GM12865 (cell line): ENCODE measurements around the gene HMGXB4.

Experiments used
- DNase-seq: peaks from one replicate; pipeline ENCODE4 v3.0.0; 2010; ENCODE audit warnings: low read depth
- H3K4me3 ChIP-seq: 2 replicates; pipeline ENCODE4 v1.5.1; 2011; ENCODE audit warnings: mild to moderate bottlenecking, low read depth, low read length, control low read depth
- TF ChIP-seq, protein P1 (sequence below): IDR thresholded peaks from 2 replicates; pipeline ENCODE4 v1.5.1; 2011; ENCODE audit warnings: low read length, control low read depth, low read depth, inconsistent platforms; ENCODE audit not compliant: insufficient read depth; ENCODE audit errors: missing control alignments

HMGXB4 gene

DNA sequence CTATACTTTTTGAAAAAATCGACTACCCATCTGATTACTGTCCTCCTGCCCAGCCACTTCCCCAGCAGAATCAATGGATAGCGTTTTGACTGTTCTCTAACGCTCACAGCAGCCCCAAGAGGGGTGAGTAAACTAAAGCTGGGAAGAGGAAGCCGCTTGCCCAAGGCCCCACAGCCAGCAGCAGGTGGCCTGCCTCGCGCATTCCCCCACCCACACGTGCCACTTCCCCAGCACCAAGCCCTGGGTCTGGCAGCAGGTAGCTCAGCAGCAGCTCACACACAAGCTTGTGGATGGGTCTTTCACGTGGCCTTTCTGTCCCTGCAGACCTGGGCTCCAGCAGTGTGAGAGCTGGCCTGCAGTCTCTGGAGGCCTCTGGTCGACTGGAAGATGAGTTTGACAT lies 76.7 kb downstream of the HMGXB4 start:
- TF ChIP-seq, protein P1, sequence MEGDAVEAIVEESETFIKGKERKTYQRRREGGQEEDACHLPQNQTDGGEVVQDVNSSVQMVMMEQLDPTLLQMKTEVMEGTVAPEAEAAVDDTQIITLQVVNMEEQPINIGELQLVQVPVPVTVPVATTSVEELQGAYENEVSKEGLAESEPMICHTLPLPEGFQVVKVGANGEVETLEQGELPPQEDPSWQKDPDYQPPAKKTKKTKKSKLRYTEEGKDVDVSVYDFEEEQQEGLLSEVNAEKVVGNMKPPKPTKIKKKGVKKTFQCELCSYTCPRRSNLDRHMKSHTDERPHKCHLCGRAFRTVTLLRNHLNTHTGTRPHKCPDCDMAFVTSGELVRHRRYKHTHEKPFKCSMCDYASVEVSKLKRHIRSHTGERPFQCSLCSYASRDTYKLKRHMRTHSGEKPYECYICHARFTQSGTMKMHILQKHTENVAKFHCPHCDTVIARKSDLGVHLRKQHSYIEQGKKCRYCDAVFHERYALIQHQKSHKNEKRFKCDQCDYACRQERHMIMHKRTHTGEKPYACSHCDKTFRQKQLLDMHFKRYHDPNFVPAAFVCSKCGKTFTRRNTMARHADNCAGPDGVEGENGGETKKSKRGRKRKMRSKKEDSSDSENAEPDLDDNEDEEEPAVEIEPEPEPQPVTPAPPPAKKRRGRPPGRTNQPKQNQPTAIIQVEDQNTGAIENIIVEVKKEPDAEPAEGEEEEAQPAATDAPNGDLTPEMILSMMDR = no peak
- DNase-seq = no peak

DNA sequence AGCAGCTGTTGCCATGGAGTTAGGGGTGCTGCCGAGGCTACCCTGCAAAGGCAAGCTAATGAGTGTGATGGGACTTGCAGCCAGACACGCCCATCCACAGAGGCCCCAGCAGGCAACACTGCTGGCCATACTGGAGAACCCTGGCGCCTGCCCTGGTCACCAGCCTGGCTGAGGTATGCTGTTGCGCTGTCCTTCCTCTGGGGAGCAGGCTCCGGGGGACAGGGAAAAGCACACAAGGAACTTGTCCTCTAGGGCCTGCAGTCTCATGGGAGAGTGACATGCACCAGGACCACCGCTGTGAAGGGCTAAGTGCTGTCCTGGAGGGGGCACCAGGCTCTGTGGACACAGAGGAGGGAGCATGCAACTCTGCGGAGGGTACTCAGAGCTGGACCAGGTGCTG lies 78.2 kb downstream of the HMGXB4 start:
- TF ChIP-seq, protein P1 = no peak
- DNase-seq = no peak
- H3K4me3 ChIP-seq = no peak overlapping the region

More for the DNA sequence above, 76.7 kb downstream of the HMGXB4 start:
- no peak overlapping the region for H3K4me3 ChIP-seq

DNA sequence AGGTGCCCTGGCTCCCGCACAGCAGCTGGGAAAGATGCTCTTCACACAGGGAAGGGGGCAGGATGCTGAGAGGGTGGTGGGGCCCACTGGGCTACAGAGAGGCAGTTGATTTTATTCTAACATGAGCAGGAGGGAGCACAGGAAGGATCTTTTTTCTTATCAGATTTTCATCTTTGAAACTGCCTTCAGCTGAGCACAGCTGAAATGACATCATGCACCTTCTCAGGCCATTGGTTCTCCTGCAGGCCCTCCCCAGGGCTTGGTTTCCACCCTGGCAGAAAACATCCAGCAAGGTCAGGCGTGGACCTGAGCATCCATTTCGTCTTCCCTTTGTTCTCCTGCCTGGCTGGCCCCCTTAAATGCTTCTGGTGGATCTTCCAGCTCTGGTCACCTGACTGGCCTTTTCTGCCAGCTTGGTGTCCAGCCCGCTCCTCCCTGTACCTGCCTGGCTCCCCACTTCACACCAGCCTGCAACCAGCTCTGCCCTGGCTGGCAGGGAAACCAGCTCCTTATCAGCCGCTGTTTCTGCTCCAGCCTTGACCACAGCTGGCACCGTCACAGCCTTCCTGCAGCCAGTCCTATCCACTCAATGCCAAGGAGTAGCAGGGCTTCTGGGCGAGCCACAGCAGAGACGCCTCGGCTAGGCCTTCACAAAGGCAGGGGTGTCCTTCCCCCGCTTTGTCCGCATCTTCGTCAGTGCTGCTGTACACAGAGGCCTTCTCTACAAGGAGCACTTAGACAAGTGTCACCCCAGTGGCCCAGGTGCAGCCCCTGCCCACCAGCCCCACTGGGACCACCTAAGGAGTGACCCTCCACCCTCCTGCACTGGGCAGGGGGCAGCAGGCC lies 78.9 kb downstream of the HMGXB4 start:
- DNase-seq = no peak
- H3K4me3 ChIP-seq = no peak overlapping the region
- TF ChIP-seq, protein P1 = no peak

DNA sequence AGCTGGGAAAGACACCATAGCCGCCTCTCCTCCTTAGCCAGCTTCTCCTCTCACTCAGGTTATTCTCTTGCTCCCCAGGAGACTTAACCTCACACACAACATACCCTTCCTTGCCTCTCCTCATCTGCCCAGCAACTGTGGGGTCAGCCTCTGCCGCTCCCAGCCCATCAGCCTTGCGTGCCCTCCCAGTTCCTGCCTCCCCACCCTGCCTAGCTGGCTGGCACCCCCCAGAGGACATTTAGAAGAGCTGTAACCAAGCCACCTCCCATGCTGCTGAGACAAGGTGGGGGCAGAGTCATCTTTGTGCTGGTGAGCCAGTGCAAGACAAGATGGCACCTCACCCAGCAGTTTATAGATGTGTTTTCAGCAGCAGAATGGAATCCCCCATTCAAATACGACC lies 80.6 kb downstream of the HMGXB4 start:
- TF ChIP-seq, protein P1 = peak; percentile 33
- no peak overlapping the region for H3K4me3 ChIP-seq
- peak; percentile 45 for DNase-seq

DNA sequence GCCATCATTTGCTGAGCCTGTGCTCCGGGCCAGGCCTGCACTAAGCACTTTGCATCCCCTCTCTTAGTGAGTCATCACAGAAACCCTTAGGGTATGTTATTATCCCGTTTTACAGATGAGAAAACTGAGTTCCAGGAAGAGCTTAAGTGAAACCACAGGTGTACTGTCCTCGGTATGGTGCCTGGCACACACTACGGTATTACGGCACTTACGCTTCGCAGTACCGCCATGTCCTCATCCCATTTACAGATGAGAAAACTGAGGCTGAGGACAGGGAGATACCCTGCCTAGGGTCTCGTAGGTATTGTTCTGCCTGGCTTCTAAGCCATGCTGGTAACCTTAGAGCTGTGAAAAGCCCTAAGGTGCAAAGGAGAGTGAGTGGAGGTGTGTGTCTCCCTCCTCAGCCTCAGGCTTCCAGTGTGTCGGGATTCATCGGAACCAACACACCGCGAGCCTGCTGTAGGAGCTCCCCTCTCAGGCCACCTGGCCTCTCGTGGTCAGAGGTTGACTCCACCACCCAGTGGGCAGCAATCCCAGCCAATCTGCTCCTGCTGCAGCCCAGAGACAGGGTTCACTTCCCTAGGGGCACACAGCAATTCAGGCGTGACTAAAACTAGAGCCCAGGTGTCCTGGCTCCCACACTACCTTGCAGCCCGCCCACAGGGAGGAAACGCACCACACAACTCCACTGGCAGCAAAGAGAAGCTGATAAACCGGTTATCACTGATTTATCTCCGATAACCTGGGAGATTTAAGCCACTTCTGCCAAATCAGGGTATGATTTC lies 84.0 kb downstream of the HMGXB4 start:
- no peak for DNase-seq
- TF ChIP-seq, protein P1 = no peak
- no peak overlapping the region for H3K4me3 ChIP-seq

DNA sequence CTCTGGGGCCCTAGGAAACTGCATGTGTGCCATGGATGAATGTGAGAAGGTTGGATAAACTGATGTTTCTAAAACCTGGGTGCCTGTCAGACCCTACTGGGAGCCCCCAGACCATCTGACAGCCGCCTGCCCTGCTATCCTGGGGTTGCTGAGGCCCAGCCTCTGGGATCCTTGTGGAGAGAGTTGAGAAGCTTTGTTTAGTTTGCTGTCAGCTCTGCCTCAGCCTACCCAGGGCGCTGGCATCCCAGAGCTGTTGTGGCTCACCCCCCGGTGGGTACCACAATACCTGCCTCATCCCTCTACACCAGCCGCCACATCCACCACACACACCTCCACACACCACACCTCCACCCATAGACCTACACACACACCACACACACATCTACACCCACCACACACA lies 85.1 kb downstream of the HMGXB4 start:
- TF ChIP-seq, protein P1 = no peak
- DNase-seq = no peak
- no peak overlapping the region for H3K4me3 ChIP-seq
